ENCODE measurements around the gene ZDHHC14.
"Not testable (repeated sequence)": the region's sequence is repeated elsewhere in the genome, so short reads cannot be mapped to it uniquely, and the experiment has no call there.

Gene ZDHHC14

GRCh38 chr6:157462956-157463742 lies 82.2 kb downstream of the ZDHHC14 start:
- in situ Hi-C loops (cut with MboI; ENCODE audit: low sequenced_read_pairs), result no loop called here
- H3K4me1 ChIP-seq, result no peaks in the 10 kb centered on the region
- no peak for DNase-seq (ENCODE audit: low spot score in 2 of 2)

GRCh38 chr6:157463743-157464135 lies 82.7 kb downstream of the ZDHHC14 start:
- in situ Hi-C loops (cut with MboI; ENCODE audit: low sequenced_read_pairs); H3K4me3 ChIP-seq; H3K36me3 ChIP-seq (replicated peaks); DNase-seq (ENCODE audit: low spot score in 2 of 2); H3K4me1 ChIP-seq; H3K27me3 ChIP-seq (ENCODE audit: low read depth); H3K9me3 ChIP-seq: not testable (repeated sequence)

More at GRCh38 chr6:157462956-157463742, 82.2 kb downstream of the ZDHHC14 start:
- no peaks in the 10 kb centered on the region for H3K9me3 ChIP-seq
- no peaks in the 10 kb centered on the region for H3K36me3 ChIP-seq (replicated peaks)
- H3K27me3 ChIP-seq (ENCODE audit: low read depth), result no peaks in the 10 kb centered on the region
- H3K4me3 ChIP-seq, result no peak overlapping the region

- Histone ChIP-seq H3K4me3 (no peak overlapping the region), H3K9me3 (no peaks in the 10 kb centered on the region), H3K4me1 (no peaks in the 10 kb centered on the region), H3K36me3 (replicated peaks) (no peaks in the 10 kb centered on the region), H3K27me3 (ENCODE audit: low read depth) (no peaks in the 10 kb centered on the region)
- in situ Hi-C loops (cut with MboI; ENCODE audit: low sequenced_read_pairs), result no loop called here
- no peak for DNase-seq (ENCODE audit: low spot score in 2 of 2)
These were observed 83.9 kb downstream of the ZDHHC14 start for GRCh38 chr6:157464653-157465535.

- DNase-seq (ENCODE audit: low spot score in 2 of 2), result no peak
- H3K36me3 ChIP-seq (replicated peaks), result no peaks in the 10 kb centered on the region
- no peaks in the 10 kb centered on the region for H3K9me3 ChIP-seq
- H3K4me1 ChIP-seq, result no peaks in the 10 kb centered on the region
- in situ Hi-C loops (cut with MboI; ENCODE audit: low sequenced_read_pairs), result no loop called here
- H3K27me3 ChIP-seq (ENCODE audit: low read depth), result no peaks in the 10 kb centered on the region
- H3K4me3 ChIP-seq, result no peak overlapping the region
These were observed 85.3 kb downstream of the ZDHHC14 start for GRCh38 chr6:157466342-157466648.

- DNase-seq (ENCODE audit: low spot score in 2 of 2); in situ Hi-C loops (cut with MboI; ENCODE audit: low sequenced_read_pairs); H3K36me3 ChIP-seq (replicated peaks); H3K4me3 ChIP-seq; H3K27me3 ChIP-seq (ENCODE audit: low read depth); H3K4me1 ChIP-seq; H3K9me3 ChIP-seq: not testable (repeated sequence)
These were observed 86.3 kb downstream of the ZDHHC14 start for GRCh38 chr6:157467339-157467738.

GRCh38 chr6:157468054-157468453 lies 87.1 kb downstream of the ZDHHC14 start:
- no peak for DNase-seq (ENCODE audit: low spot score in 2 of 2)
- in situ Hi-C loops (cut with MboI; ENCODE audit: low sequenced_read_pairs), result no loop called here
- Histone ChIP-seq H3K27me3 (ENCODE audit: low read depth) (no peaks in the 10 kb centered on the region), H3K9me3 (no peaks in the 10 kb centered on the region), H3K4me1 (no peaks in the 10 kb centered on the region), H3K36me3 (replicated peaks) (no peaks in the 10 kb centered on the region), H3K4me3 (no peak overlapping the region)

- in situ Hi-C loops (cut with MboI; ENCODE audit: low sequenced_read_pairs), result no loop called here
- no peaks in the 10 kb centered on the region for H3K27me3 ChIP-seq (ENCODE audit: low read depth)
- no peaks in the 10 kb centered on the region for H3K9me3 ChIP-seq
- H3K36me3 ChIP-seq (replicated peaks), result no peaks in the 10 kb centered on the region
- no peak overlapping the region for H3K4me3 ChIP-seq
- no peaks in the 10 kb centered on the region for H3K4me1 ChIP-seq
- no peak for DNase-seq (ENCODE audit: low spot score in 2 of 2)
These were observed 87.6 kb downstream of the ZDHHC14 start for GRCh38 chr6:157468574-157468973.

- H3K36me3 ChIP-seq (replicated peaks), result no peaks in the 10 kb centered on the region
- H3K27me3 ChIP-seq (ENCODE audit: low read depth), result no peaks in the 10 kb centered on the region
- H3K9me3 ChIP-seq, result no peaks in the 10 kb centered on the region
- in situ Hi-C loops (cut with MboI; ENCODE audit: low sequenced_read_pairs), result no loop called here
- H3K4me1 ChIP-seq, result no peaks in the 10 kb centered on the region
- DNase-seq (ENCODE audit: low spot score in 2 of 2), result no peak
- no peak overlapping the region for H3K4me3 ChIP-seq
These were observed 88.4 kb downstream of the ZDHHC14 start for GRCh38 chr6:157469378-157469777.

GRCh38 chr6:157471077-157471686 lies 90.2 kb downstream of the ZDHHC14 start:
- Histone ChIP-seq H3K36me3 (replicated peaks) (no peaks in the 10 kb centered on the region), H3K4me1 (no peaks in the 10 kb centered on the region), H3K9me3 (no peaks in the 10 kb centered on the region), H3K27me3 (ENCODE audit: low read depth) (peaks cover 4% of the 10 kb centered on the region; the same call in 1 of the 2 replicates), H3K4me3 (no peak overlapping the region)
- DNase-seq (ENCODE audit: low spot score in 2 of 2), result no peak
- in situ Hi-C loops (cut with MboI; ENCODE audit: low sequenced_read_pairs), result no loop called here

GRCh38 chr6:157471895-157472686 lies 91.1 kb downstream of the ZDHHC14 start:
- no peak for DNase-seq (ENCODE audit: low spot score in 2 of 2)
- Histone ChIP-seq H3K9me3 (no peaks in the 10 kb centered on the region), H3K36me3 (replicated peaks) (no peaks in the 10 kb centered on the region), H3K27me3 (ENCODE audit: low read depth) (peaks cover 4% of the 10 kb centered on the region; the same call in 1 of the 2 replicates), H3K4me3 (no peak overlapping the region), H3K4me1 (no peaks in the 10 kb centered on the region)
- in situ Hi-C loops (cut with MboI; ENCODE audit: low sequenced_read_pairs), result no loop called here

- in situ Hi-C loops (cut with MboI; ENCODE audit: low sequenced_read_pairs), result no loop called here
- Histone ChIP-seq H3K36me3 (replicated peaks) (no peaks in the 10 kb centered on the region), H3K4me1 (no peaks in the 10 kb centered on the region), H3K4me3 (no peak overlapping the region), H3K27me3 (ENCODE audit: low read depth) (peaks cover 4% of the 10 kb centered on the region; the same call in 1 of the 2 replicates), H3K9me3 (no peaks in the 10 kb centered on the region)
- no peak for DNase-seq (ENCODE audit: low spot score in 2 of 2)
These were observed 95.8 kb downstream of the ZDHHC14 start for GRCh38 chr6:157476797-157477196.

GRCh38 chr6:157478926-157479325 lies 97.9 kb downstream of the ZDHHC14 start:
- H3K4me1 ChIP-seq, result no peaks in the 10 kb centered on the region
- no peak overlapping the region for H3K4me3 ChIP-seq
- in situ Hi-C loops (cut with MboI; ENCODE audit: low sequenced_read_pairs), result no loop called here
- H3K27me3 ChIP-seq (ENCODE audit: low read depth), result peaks cover 4% of the 10 kb centered on the region; the same call in 1 of the 2 replicates
- H3K36me3 ChIP-seq (replicated peaks), result no peaks in the 10 kb centered on the region
- DNase-seq (ENCODE audit: low spot score in 2 of 2), result no peak
- H3K9me3 ChIP-seq, result no peaks in the 10 kb centered on the region

Data from HAP-1 (cell line).